PFSK-1 (cell line): Measurements from ENCODE around the gene WDFY3.

Experiments used
- FOXP2 ChIP-seq: optimal IDR thresholded peaks from 2 replicates; pipeline ENCODE3; 2011; ENCODE audit warnings: borderline replicate concordance, control low read depth, inconsistent platforms; ENCODE audit not compliant: insufficient read depth; ENCODE audit errors: extremely low read length, extremely low read depth
- POLR2AphosphoS5 ChIP-seq: IDR thresholded peaks from 2 replicates; pipeline ENCODE4 v1.6.1; 2012; ENCODE audit warnings: low read depth, mild to moderate bottlenecking, control low read depth, low read length, moderate library complexity
- REST ChIP-seq, 2 experiments: IDR thresholded peaks; 2 replicates each; pipeline versions ENCODE4 v1.6.1 to v1.8.0; 2011 to 2012; ENCODE audit warnings: low read depth in 2 of 2, low read length in 2 of 2, control low read depth in 1 of 2, inconsistent platforms in 1 of 2, mild to moderate bottlenecking in 1 of 2, moderate library complexity in 1 of 2; ENCODE audit not compliant: insufficient read depth in 1 of 2
- SIN3A ChIP-seq: IDR thresholded peaks from 2 replicates; pipeline ENCODE4 v1.6.1; 2012; ENCODE audit warnings: mild to moderate bottlenecking, low read length, moderate library complexity, borderline replicate concordance; ENCODE audit not compliant: insufficient read depth
- TAF1 ChIP-seq: IDR thresholded peaks from 2 replicates; pipeline ENCODE4 v1.6.1; 2012; ENCODE audit warnings: low read length, control low read depth, borderline replicate concordance; ENCODE audit not compliant: insufficient read depth

GRCh38 chr4:84875636-84876371, 90.7 kb downstream of the WDFY3 start:
- TF ChIP-seq FOXP2 (no peak), POLR2AphosphoS5 (no peak), REST (IDR thresholded peaks at IDR 0.05; ENCODE audit: insufficient read depth in 1 of 2, low read depth in 2 of 2, low read length in 2 of 2) (no peak), TAF1 (no peak), SIN3A (no peak)
